ENCODE results near the gene ZNF488.

GRCh38 chr10:47357131-47357582 lies 26.9 kb downstream of the ZNF488 start:
- TF ChIP-seq, protein P1, sequence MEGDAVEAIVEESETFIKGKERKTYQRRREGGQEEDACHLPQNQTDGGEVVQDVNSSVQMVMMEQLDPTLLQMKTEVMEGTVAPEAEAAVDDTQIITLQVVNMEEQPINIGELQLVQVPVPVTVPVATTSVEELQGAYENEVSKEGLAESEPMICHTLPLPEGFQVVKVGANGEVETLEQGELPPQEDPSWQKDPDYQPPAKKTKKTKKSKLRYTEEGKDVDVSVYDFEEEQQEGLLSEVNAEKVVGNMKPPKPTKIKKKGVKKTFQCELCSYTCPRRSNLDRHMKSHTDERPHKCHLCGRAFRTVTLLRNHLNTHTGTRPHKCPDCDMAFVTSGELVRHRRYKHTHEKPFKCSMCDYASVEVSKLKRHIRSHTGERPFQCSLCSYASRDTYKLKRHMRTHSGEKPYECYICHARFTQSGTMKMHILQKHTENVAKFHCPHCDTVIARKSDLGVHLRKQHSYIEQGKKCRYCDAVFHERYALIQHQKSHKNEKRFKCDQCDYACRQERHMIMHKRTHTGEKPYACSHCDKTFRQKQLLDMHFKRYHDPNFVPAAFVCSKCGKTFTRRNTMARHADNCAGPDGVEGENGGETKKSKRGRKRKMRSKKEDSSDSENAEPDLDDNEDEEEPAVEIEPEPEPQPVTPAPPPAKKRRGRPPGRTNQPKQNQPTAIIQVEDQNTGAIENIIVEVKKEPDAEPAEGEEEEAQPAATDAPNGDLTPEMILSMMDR (IDR thresholded peaks at IDR 0.05; ENCODE audit: low read length) = no peak
- no peak for TF ChIP-seq EZH2 (IDR thresholded peaks at IDR 0.05; ENCODE audit: borderline replicate concordance, low read length)
